ENCODE results near the gene TEX38.

DNA sequence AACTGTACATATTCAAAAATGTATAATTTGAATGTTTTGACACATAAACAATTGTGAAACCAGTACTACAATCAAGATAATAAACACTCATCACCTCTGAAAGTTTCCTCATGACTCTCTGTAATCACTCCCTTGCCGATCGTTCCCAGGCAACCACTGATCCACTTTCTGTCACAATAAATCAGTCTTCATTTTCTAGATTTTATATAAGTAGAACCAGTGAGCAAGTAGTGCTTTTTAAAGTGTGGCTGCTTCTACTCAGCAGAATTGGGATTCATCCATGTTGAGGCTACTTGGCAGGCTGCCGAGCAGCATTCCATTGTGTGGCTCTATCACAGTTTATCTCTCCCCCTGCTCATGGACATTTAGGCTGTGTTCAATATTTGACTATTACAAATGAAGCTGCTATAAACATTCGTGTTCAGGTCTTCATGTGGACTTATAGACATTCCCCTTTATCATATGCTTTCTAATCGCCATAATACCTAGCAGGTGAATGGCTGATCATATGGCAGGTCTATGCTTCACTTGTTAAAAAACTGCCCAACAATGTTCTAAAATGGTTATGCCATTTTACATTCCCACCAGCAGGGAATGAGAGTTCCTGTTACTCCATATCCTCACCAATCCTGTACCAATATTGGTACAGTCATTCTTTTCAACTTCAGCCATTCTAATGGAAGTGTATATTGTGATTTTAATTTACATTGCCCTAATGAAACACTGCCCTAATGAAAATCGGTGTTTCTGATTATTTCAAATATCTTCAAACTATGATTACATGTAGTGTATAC is 20.5 kb downstream of the TEX38 start:
- TF ChIP-seq GLIS3 (CRISPR knock-in tag; IDR thresholded peaks at IDR 0.05), result no peak
- TF ChIP-seq ZFP30 (CRISPR knock-in tag; IDR thresholded peaks at IDR 0.05), result no peak
- no peak for TF ChIP-seq ZNF8 (CRISPR knock-in tag; IDR thresholded peaks at IDR 0.05)
- TF ChIP-seq RARB (CRISPR knock-in tag; IDR thresholded peaks at IDR 0.05), result no peak
- TF ChIP-seq, protein P1, sequence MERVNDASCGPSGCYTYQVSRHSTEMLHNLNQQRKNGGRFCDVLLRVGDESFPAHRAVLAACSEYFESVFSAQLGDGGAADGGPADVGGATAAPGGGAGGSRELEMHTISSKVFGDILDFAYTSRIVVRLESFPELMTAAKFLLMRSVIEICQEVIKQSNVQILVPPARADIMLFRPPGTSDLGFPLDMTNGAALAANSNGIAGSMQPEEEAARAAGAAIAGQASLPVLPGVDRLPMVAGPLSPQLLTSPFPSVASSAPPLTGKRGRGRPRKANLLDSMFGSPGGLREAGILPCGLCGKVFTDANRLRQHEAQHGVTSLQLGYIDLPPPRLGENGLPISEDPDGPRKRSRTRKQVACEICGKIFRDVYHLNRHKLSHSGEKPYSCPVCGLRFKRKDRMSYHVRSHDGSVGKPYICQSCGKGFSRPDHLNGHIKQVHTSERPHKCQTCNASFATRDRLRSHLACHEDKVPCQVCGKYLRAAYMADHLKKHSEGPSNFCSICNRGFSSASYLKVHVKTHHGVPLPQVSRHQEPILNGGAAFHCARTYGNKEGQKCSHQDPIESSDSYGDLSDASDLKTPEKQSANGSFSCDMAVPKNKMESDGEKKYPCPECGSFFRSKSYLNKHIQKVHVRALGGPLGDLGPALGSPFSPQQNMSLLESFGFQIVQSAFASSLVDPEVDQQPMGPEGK (CRISPR knock-in tag; IDR thresholded peaks at IDR 0.05; ENCODE audit: borderline replicate concordance), result no peak
- TF ChIP-seq ZFP3 (CRISPR knock-in tag; IDR thresholded peaks at IDR 0.05), result no peak
- no peak for TF ChIP-seq CSRNP3 (CRISPR knock-in tag; IDR thresholded peaks at IDR 0.05)
- TF ChIP-seq, protein P2, sequence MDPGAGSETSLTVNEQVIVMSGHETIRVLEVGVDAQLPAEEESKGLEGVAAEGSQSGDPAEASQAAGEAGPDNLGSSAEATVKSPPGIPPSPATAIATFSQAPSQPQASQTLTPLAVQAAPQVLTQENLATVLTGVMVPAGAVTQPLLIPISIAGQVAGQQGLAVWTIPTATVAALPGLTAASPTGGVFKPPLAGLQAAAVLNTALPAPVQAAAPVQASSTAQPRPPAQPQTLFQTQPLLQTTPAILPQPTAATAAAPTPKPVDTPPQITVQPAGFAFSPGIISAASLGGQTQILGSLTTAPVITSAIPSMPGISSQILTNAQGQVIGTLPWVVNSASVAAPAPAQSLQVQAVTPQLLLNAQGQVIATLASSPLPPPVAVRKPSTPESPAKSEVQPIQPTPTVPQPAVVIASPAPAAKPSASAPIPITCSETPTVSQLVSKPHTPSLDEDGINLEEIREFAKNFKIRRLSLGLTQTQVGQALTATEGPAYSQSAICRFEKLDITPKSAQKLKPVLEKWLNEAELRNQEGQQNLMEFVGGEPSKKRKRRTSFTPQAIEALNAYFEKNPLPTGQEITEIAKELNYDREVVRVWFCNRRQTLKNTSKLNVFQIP (CRISPR knock-in tag; IDR thresholded peaks at IDR 0.05; ENCODE audit: borderline replicate concordance, low read depth), result no peak
- no peak for TF ChIP-seq BACH2 (CRISPR knock-in tag; IDR thresholded peaks at IDR 0.05; ENCODE audit: borderline replicate concordance)
- TF ChIP-seq CREB5 (CRISPR knock-in tag; IDR thresholded peaks at IDR 0.05; ENCODE audit: low read depth), result no peak
- TF ChIP-seq ZNF565 (CRISPR knock-in tag; conservative IDR thresholded peaks at IDR 0.05; ENCODE audit: low read depth), result no peak
- no peak for TF ChIP-seq ARNTL (CRISPR knock-in tag; IDR thresholded peaks at IDR 0.05; ENCODE audit: borderline replicate concordance, low read depth)
- no peak for TF ChIP-seq CSDC2 (CRISPR knock-in tag; IDR thresholded peaks at IDR 0.05)

All from SK-N-SH treated with all-trans-retinoic acid at 6 μM for 48 hours (cell line).